22Rv1 (cell line): ENCODE measurements around the gene CCR4.

ENCODE experiments used
- ZFX ChIP-seq: fragments of 450-650 bp; IDR thresholded peaks from 2 replicates; pipeline ENCODE4 v1.6.1; 2017; ENCODE audit warnings: antibody characterized with exemption, borderline replicate concordance
- TF ChIP-seq, protein P1 (sequence below): fragments of 450-650 bp; IDR thresholded peaks from 2 replicates; pipeline ENCODE4 v1.5.1; 2017; ENCODE audit warnings: mild to moderate bottlenecking

DNA sequence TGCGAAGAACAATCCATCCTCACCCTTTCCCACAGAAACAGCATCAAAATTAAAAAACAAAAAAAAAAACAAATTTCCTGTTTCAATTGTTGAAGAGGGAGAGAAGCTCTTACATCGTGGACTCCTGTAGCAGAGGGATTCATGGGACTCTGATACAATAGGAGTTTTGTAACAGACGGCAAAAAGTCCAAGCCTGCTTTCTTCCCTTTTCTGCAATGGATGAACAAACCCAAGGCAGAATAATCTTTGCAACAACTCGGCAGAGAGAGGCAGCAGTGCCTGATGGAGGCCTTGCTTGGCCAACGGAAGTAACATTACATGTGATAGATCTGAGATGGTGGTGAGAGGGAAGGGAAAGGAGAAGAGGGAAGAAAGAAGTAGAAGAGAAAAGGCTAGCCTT, 26.9 kb downstream of the CCR4 start:
- TF ChIP-seq, protein P1, sequence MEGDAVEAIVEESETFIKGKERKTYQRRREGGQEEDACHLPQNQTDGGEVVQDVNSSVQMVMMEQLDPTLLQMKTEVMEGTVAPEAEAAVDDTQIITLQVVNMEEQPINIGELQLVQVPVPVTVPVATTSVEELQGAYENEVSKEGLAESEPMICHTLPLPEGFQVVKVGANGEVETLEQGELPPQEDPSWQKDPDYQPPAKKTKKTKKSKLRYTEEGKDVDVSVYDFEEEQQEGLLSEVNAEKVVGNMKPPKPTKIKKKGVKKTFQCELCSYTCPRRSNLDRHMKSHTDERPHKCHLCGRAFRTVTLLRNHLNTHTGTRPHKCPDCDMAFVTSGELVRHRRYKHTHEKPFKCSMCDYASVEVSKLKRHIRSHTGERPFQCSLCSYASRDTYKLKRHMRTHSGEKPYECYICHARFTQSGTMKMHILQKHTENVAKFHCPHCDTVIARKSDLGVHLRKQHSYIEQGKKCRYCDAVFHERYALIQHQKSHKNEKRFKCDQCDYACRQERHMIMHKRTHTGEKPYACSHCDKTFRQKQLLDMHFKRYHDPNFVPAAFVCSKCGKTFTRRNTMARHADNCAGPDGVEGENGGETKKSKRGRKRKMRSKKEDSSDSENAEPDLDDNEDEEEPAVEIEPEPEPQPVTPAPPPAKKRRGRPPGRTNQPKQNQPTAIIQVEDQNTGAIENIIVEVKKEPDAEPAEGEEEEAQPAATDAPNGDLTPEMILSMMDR, result no peak
- no peak for TF ChIP-seq ZFX
